ENCODE data around the gene ANLN. TPM values are rescaled to one million over a fixed set of nuclear protein-coding genes. Genes with fewer than 3 reads are reported as not detected.

The ANLN gene
- total RNA-seq, 1 donor from 2014 or later = 2.4 TPM

- FAIRE-seq (no peak), DNase-seq (ENCODE audit: low read depth) (no peak)
Observed at GRCh38 chr7:36361227-36361626, 28.4 kb upstream of the ANLN start.

DNA sequence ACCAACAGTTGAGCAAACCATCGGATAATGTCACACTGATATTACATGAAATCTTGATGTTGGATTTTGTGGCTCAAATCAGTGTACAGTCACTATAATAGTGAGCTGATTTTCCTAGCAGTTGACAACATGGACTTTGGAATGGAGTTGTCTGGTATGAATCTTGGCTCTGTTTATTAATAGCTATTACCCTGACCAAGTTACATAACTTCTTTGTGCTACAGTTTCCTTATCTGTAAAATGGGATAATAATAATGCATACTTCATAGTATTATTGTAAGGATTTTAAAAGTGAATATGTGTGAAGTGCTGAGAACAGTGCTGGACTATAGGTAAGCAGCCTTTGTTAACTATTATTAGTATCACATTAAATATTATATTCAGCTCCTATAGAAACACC lies 26.1 kb upstream of the ANLN start:
- DNase-seq (ENCODE audit: low read depth) (no peak), FAIRE-seq (no peak)
- no peak overlapping the region for H3K4me3 ChIP-seq (ENCODE audit: low read depth, low read length)
- H3K36me3 ChIP-seq (ENCODE audit: control insufficient read depth, insufficient read depth, low read length) = no peaks in the 10 kb centered on the region
- TF ChIP-seq CTCF (IDR thresholded peaks at IDR 0.05; ENCODE audit: insufficient read depth, low read length, severe bottlenecking) = no peak
- no peaks in the 10 kb centered on the region for H3K27me3 ChIP-seq (ENCODE audit: control insufficient read depth, insufficient read depth, low read length)

More at GRCh38 chr7:36361227-36361626, 28.4 kb upstream of the ANLN start:
- Histone ChIP-seq H3K36me3 (ENCODE audit: control insufficient read depth, insufficient read depth, low read length) (no peaks in the 10 kb centered on the region), H3K4me3 (ENCODE audit: low read depth, low read length) (no peak overlapping the region), H3K27me3 (ENCODE audit: control insufficient read depth, insufficient read depth, low read length) (no peaks in the 10 kb centered on the region)
- TF ChIP-seq CTCF (IDR thresholded peaks at IDR 0.05; ENCODE audit: insufficient read depth, low read length, severe bottlenecking) = no peak

GRCh38 chr7:36366005-36366717 lies 23.5 kb upstream of the ANLN start:
- Histone ChIP-seq H3K27me3 (ENCODE audit: control insufficient read depth, insufficient read depth, low read length) (no peaks in the 10 kb centered on the region), H3K36me3 (ENCODE audit: control insufficient read depth, insufficient read depth, low read length) (no peaks in the 10 kb centered on the region), H3K4me3 (ENCODE audit: low read depth, low read length) (peak overlapping the region; percentile 82)
- TF ChIP-seq CTCF (IDR thresholded peaks at IDR 0.05; ENCODE audit: insufficient read depth, low read length, severe bottlenecking) = no peak
- FAIRE-seq = no peak
- DNase-seq (ENCODE audit: low read depth) = peak; percentile 7

DNA sequence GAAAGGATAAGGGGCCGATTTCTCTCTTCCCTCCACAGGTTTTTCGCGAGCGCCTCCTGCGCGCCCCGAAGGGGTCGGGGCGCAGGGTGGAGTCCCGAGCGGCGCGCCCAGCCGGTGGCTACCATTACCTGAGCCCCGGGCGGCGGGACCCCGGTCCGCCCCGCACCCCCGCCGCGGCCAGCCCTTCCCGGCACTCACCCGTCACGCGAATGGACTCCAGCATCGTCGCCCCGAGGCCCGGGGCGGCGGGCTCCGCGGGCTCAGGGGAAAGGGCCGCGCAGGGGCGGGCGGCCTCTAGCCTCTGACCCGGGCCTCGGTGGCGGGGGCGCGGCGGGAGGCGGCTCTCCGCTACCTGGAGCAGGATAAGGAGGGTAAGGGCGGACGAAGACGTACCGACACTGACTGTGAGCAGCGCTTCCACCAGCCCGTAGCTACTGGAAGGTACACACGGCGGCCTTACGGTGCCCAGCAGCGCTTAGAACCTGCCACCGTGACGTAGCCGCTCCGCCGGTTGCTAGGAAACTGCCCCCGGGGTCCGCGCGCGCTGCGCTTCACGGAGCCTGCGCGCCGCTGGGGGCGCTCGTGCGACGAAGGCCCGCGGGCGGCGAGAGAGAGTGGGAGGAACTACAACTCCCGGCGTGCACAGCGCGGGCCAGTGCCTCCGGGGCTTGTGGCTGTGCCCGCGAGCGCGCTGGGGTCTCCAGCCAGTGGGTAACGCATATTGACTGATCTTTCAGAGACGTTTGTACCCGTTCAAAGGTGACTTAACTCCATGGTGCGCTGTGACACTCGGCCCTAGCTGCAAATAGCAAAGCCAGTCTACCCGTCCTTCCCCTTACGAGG lies 22.7 kb upstream of the ANLN start:
- TF ChIP-seq CTCF (IDR thresholded peaks at IDR 0.05; ENCODE audit: insufficient read depth, low read length, severe bottlenecking) = peak; percentile 96
- Histone ChIP-seq H3K27me3 (ENCODE audit: control insufficient read depth, insufficient read depth, low read length) (no peaks in the 10 kb centered on the region), H3K4me3 (ENCODE audit: low read depth, low read length) (peak overlapping the region; percentile 82), H3K36me3 (ENCODE audit: control insufficient read depth, insufficient read depth, low read length) (no peaks in the 10 kb centered on the region)
- peak; percentile 76 for DNase-seq (ENCODE audit: low read depth)
- no peak for FAIRE-seq

DNA sequence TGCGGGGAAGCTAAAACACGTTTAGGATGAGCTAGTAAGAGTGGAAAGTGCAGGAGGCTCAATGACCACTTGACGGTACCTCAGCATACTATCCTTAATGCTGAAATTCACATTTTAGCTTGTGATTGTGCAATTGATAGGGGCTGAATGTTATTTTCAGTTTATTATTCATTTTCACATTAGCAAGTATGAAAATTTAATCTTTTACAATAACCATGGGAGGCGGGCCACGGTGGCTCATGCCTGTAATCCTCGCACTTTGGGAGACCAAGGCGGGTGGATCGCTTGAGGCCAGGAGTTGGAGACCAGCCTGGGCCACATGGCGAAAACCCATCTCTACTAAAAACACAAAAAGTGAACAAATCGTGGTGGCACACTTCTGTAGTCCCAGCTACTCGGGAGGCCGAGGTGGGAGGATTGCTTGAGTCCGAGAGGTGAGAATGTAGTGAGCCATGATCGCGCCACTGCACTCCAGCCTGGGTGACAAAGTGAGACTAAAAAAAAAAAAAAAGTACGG lies 22.0 kb upstream of the ANLN start:
- no peaks in the 10 kb centered on the region for H3K36me3 ChIP-seq (ENCODE audit: control insufficient read depth, insufficient read depth, low read length)
- TF ChIP-seq CTCF (IDR thresholded peaks at IDR 0.05; ENCODE audit: insufficient read depth, low read length, severe bottlenecking) = no peak
- H3K4me3 ChIP-seq (ENCODE audit: low read depth, low read length) = peak overlapping the region; percentile 82
- FAIRE-seq (no peak), DNase-seq (ENCODE audit: low read depth) (no peak)
- H3K27me3 ChIP-seq (ENCODE audit: control insufficient read depth, insufficient read depth, low read length) = no peaks in the 10 kb centered on the region
